GM12873 (cell line): ENCODE data around the gene LCE3A.
A peak's percentile ranks its signal among the peaks of the same experiment; 100 is the strongest.

Experiments
- TF ChIP-seq, protein P1 (sequence below): IDR thresholded peaks from 2 replicates; pipeline ENCODE4 v1.5.1; 2012; ENCODE audit warnings: low read depth, mild to moderate bottlenecking, moderate library complexity, low read length, control low read depth; ENCODE audit not compliant: insufficient read depth; ENCODE audit errors: missing control alignments

The LCE3A gene

DNA sequence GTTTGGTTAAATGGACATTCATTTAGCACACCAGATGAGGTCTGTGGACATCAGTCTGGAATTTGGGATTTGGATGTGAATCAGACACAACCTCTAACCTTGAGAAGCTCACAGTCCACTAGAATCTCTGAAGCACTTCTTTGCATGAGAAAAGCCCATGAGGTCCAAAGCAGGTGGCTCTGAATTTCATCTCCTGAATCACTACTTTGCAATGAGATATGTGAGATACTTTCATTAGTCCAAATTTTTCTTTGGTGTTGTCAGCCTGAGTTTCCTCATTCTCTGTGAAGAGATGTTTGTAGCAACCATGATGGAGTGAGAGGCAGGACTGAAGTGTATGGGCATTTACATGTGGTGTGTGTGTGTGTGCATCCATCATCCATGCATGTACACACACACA, 23.8 kb upstream of the LCE3A start:
- TF ChIP-seq, protein P1, sequence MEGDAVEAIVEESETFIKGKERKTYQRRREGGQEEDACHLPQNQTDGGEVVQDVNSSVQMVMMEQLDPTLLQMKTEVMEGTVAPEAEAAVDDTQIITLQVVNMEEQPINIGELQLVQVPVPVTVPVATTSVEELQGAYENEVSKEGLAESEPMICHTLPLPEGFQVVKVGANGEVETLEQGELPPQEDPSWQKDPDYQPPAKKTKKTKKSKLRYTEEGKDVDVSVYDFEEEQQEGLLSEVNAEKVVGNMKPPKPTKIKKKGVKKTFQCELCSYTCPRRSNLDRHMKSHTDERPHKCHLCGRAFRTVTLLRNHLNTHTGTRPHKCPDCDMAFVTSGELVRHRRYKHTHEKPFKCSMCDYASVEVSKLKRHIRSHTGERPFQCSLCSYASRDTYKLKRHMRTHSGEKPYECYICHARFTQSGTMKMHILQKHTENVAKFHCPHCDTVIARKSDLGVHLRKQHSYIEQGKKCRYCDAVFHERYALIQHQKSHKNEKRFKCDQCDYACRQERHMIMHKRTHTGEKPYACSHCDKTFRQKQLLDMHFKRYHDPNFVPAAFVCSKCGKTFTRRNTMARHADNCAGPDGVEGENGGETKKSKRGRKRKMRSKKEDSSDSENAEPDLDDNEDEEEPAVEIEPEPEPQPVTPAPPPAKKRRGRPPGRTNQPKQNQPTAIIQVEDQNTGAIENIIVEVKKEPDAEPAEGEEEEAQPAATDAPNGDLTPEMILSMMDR, result no peak

DNA sequence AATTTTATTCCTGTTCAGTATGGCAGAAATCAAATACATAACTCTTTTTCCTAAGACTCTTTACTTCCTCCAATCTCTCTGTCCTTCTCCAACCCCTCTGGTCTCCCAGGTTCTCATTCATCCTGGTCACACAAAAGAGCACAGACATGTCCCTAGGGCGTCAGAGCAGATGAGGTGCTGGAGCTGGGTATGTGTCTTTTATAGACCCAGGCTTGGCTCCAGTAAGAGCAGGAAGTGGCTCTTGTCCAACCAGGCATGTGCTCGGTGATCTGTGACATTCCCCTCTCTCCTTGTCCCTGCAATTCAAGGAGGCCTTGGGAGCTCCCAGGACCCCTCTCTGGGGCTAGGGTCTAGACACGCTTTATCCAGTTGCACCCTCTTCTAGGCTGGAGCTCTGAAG, 22.2 kb upstream of the LCE3A start:
- TF ChIP-seq, protein P1, result no peak

DNA sequence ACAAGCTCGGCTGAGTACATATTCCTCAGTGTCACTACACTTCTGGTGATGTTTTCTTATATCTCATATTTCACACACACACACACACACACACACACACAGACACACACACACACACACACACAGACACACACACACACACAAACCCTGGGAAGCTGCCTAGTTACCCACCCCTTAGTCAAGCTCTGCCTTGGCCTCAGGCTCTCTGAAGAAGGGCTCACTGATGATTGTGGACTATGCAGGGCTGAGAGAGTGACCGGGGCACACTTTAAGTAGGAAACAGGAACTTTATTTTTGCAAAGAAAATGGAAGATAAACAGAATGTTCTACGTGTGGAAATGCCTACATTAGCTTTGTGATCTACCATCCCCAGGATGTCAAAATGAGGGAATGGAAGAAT, 21.0 kb upstream of the LCE3A start:
- TF ChIP-seq, protein P1, result no peak

DNA sequence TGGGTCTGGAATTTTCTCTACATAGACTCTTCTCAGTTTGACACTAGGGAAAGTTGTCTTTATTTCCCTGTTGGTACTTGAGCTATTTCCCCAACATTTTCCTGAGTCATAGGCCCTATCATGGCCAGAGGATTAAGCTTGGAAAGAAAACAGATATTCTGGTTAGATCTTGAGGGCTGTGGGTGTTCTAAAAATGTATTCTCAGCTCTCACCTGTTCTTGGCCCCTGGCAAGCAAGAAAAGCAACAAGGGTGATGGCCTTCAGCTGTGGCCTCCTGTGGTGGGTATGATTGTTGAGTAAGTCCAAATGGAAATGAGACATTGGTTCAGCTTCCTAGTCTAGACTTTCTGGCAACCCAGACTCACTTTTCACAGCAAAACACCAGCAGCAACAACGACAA, 17.4 kb upstream of the LCE3A start:
- TF ChIP-seq, protein P1, result no peak

DNA sequence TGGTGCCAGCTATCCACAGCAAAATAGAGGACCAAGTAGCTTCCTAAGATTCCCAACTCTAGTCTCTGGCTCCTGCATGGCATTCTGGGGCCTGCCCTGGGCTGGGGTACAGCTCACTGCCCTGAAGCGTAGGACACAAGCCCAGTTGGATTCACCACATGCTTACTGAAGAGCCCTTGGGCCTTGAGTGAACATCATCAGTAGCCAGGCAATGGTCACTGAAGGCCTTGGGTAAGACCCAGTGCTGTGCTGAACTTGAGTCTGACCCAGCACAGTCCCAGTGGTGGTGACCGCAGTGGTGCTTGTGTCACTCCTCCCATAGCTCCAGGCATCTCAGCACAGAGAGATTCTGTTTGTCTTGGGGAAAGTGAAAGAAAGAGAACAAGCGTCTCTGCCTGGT, 7.7 kb upstream of the LCE3A start:
- TF ChIP-seq, protein P1, result no peak

DNA sequence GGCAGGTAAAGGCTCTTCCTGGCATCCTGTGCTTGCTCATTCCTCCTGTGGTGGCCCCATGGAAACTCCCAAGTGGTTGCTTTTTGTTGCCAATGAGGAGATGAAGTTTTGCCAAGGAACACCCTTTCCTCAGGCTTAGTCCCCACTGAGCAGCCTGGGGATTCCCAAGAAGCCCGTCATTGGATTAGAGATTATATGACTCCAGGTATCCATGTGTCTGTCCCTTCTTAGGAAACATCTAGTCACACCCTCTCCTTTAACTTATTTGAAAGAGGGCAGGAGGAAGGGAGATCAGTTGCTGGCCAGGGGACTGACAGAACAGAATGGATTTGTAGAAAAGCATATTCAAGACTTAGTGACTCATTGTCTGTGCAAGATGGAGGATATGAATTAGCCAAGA, 3.8 kb upstream of the LCE3A start:
- TF ChIP-seq, protein P1, result no peak

DNA sequence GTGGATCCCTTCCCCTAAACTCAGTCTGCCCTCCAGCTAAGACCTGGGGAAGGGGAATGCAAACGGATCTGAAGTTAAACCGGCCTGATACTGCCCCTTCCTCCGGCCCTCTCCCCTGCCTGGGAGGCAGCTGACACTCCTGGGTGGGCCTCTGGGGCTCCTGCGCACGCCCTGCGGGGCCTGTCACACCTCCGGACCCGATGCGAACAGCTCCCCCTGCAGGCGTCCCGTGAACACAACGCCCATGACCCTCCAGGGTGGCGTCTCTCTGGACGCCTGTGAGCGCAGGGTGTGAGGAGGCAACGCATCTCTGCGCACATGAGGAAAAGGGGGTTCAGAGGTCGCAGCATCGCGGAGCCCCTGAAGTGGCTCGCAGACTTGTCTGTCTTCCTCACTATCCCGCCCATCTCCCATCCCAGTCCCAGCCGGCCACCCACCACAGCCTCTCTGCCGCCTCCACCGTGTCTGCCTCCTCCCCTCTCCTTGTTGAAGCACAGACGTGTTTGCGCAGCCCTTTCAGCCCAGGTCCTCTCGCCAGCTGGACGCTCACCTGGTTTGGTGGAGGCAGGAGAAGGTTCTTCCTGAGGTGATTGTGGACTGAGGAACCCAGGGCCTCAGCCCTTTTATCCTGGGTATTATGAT, 421 bp upstream of the LCE3A start:
- TF ChIP-seq, protein P1, result peak; percentile 65
